Gastrocnemius medialis (tissue), 4 donors: Measurements from ENCODE around the gene ZIC5.

Experiments
- POLR2A ChIP-seq, 2 donors: fragments of 450-650 bp; IDR thresholded peaks; one replicate each; pipeline ENCODE4 v1.6.1; 2017; ENCODE audit warnings: antibody characterized with exemption in 2 of 2, mild to moderate bottlenecking in 2 of 2, moderate library complexity in 2 of 2
- TF ChIP-seq, protein P1 (sequence below), 5 experiments: fragments of 450-650 bp in 3 of 5; fragments of 200-600 bp in 2 of 5; sonication (generic) in 2 of 5; IDR thresholded peaks in 4 of 5; conservative IDR thresholded peaks in 1 of 5; 1 replicate in 4 of 5; 2 replicates in 1 of 5; pipeline ENCODE4 v1.5.1; 2016 to 2019; ENCODE audit warnings: antibody characterized with exemption in 5 of 5, mild to moderate bottlenecking in 3 of 5, moderate library complexity in 3 of 5

GRCh38 chr13:99958406-99959126 is 13.0 kb downstream of the ZIC5 start:
- TF ChIP-seq, protein P1, sequence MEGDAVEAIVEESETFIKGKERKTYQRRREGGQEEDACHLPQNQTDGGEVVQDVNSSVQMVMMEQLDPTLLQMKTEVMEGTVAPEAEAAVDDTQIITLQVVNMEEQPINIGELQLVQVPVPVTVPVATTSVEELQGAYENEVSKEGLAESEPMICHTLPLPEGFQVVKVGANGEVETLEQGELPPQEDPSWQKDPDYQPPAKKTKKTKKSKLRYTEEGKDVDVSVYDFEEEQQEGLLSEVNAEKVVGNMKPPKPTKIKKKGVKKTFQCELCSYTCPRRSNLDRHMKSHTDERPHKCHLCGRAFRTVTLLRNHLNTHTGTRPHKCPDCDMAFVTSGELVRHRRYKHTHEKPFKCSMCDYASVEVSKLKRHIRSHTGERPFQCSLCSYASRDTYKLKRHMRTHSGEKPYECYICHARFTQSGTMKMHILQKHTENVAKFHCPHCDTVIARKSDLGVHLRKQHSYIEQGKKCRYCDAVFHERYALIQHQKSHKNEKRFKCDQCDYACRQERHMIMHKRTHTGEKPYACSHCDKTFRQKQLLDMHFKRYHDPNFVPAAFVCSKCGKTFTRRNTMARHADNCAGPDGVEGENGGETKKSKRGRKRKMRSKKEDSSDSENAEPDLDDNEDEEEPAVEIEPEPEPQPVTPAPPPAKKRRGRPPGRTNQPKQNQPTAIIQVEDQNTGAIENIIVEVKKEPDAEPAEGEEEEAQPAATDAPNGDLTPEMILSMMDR (IDR thresholded peaks at IDR 0.05 in 4 of 5, conservative IDR thresholded peaks at IDR 0.05 in 1 of 5): no peak
- TF ChIP-seq POLR2A (IDR thresholded peaks at IDR 0.05): no peak
